Mesenchymal stem cell (in vitro differentiated cells and primary cell): Measurements from ENCODE around the gene C20orf202.

ENCODE experiments used
- DNase-seq: peaks from one replicate; pipeline ENCODE4 v3.0.0-alpha.2; 2013
- H2AFZ ChIP-seq: one replicate; pipeline ENCODE4 v1.6.1; 2013; ENCODE audit warnings: low read depth, mild to moderate bottlenecking, control low read depth, inconsistent platforms, low read length, moderate library complexity
- H2AK5ac ChIP-seq: 2 replicates; pipeline ENCODE4 v1.6.1; 2013; ENCODE audit warnings: low read length, moderate library complexity, mild to moderate bottlenecking, inconsistent platforms; ENCODE audit not compliant: severe bottlenecking
- H2BK120ac ChIP-seq: one replicate; pipeline ENCODE4 v1.6.1; 2013; ENCODE audit warnings: low read depth, mild to moderate bottlenecking, inconsistent platforms, low read length, moderate library complexity
- H2BK12ac ChIP-seq, 2 experiments: one replicate each; pipeline ENCODE4 v1.6.1; 2013; ENCODE audit warnings: inconsistent platforms in 2 of 2, low read length in 2 of 2, mild to moderate bottlenecking in 2 of 2, moderate library complexity in 2 of 2, control low read depth in 1 of 2
- H2BK15ac ChIP-seq: one replicate; pipeline ENCODE4 v1.6.1; 2013; ENCODE audit warnings: mild to moderate bottlenecking, low read depth, inconsistent platforms; ENCODE audit not compliant: poor library complexity, severe bottlenecking
- H2BK5ac ChIP-seq: 2 replicates; pipeline ENCODE4 v1.6.1; 2013; ENCODE audit warnings: low read depth, mild to moderate bottlenecking, low read length, control low read depth, inconsistent platforms; ENCODE audit not compliant: poor library complexity, severe bottlenecking
- H3K14ac ChIP-seq, 2 experiments: one replicate each; pipeline ENCODE4 v1.6.1; 2013; ENCODE audit warnings: inconsistent platforms in 2 of 2, low read length in 2 of 2, control low read depth in 1 of 2, mild to moderate bottlenecking in 1 of 2, moderate library complexity in 1 of 2
- H3K18ac ChIP-seq, 2 experiments: one replicate each; pipeline ENCODE4 v1.6.1; 2013; ENCODE audit warnings: inconsistent platforms in 2 of 2, low read length in 2 of 2, control low read depth in 1 of 2, low read depth in 1 of 2, mild to moderate bottlenecking in 1 of 2
- H3K23ac ChIP-seq, 2 experiments: one replicate each; pipeline ENCODE4 v1.6.1; 2013; ENCODE audit warnings: inconsistent platforms in 2 of 2, low read length in 2 of 2, mild to moderate bottlenecking in 2 of 2, moderate library complexity in 2 of 2, control low read depth in 1 of 2
- H3K27ac ChIP-seq: 2 replicates; pipeline ENCODE4 v1.5.1; 2013; ENCODE audit warnings: mild to moderate bottlenecking, moderate library complexity, low read length, control low read depth, inconsistent platforms; ENCODE audit not compliant: poor library complexity, severe bottlenecking
- H3K27me3 ChIP-seq, 2 experiments: 2 replicates each; pipeline versions ENCODE4 v1.6.1 to v1.7.0; 2013; ENCODE audit warnings: low read length in 2 of 2, mild to moderate bottlenecking in 2 of 2, moderate library complexity in 2 of 2, control low read depth in 1 of 2, inconsistent platforms in 1 of 2; ENCODE audit not compliant: control insufficient read depth in 1 of 2, insufficient read depth in 1 of 2
- H3K36me3 ChIP-seq, 2 experiments: 2 replicates each; pipeline versions ENCODE4 v1.6.1 to v1.7.0; 2013; ENCODE audit warnings: low read length in 2 of 2, control low read depth in 1 of 2, inconsistent platforms in 1 of 2, low read depth in 1 of 2, mild to moderate bottlenecking in 1 of 2; ENCODE audit not compliant: insufficient read depth in 2 of 2, control insufficient read depth in 1 of 2
- H3K4ac ChIP-seq, 2 experiments: one replicate each; pipeline ENCODE4 v1.6.1; 2013; ENCODE audit warnings: inconsistent platforms in 2 of 2, low read length in 2 of 2, mild to moderate bottlenecking in 2 of 2, moderate library complexity in 2 of 2, control low read depth in 1 of 2, low read depth in 1 of 2
- H3K4me1 ChIP-seq: 2 replicates; pipeline ENCODE4 v1.6.1; 2013; ENCODE audit warnings: low read depth, low read length, control low read depth; ENCODE audit not compliant: control insufficient read depth, insufficient read depth
- H3K4me2 ChIP-seq: 2 replicates; pipeline ENCODE4 v1.6.1; 2013; ENCODE audit warnings: low read length, mild to moderate bottlenecking, inconsistent platforms; ENCODE audit not compliant: poor library complexity, severe bottlenecking
- H3K4me3 ChIP-seq, 2 experiments: 2 replicates each; pipeline versions ENCODE4 v1.5.1 to v1.7.0; 2013; ENCODE audit warnings: low read length in 2 of 2, mild to moderate bottlenecking in 2 of 2, control low read depth in 1 of 2, low read depth in 1 of 2; ENCODE audit not compliant: insufficient read depth in 1 of 2
- H3K79me1 ChIP-seq: replicated peaks from 2 replicates; pipeline ENCODE4 v1.6.1; 2013; ENCODE audit warnings: mild to moderate bottlenecking, control low read depth, low read length, inconsistent platforms; ENCODE audit not compliant: poor library complexity, severe bottlenecking
- H3K9ac ChIP-seq: 2 replicates; pipeline ENCODE4 v1.7.0; 2013; ENCODE audit warnings: mild to moderate bottlenecking, low read length, moderate library complexity
- H3K9me3 ChIP-seq: 2 replicates; pipeline ENCODE4 v1.7.0; 2013; ENCODE audit warnings: mild to moderate bottlenecking, low read length; ENCODE audit not compliant: control insufficient read depth
- H4K8ac ChIP-seq: one replicate; pipeline ENCODE4 v1.6.1; 2013; ENCODE audit warnings: inconsistent platforms, mild to moderate bottlenecking, low read length, moderate library complexity
- H4K91ac ChIP-seq: one replicate; pipeline ENCODE4 v1.6.1; 2013; ENCODE audit warnings: mild to moderate bottlenecking, low read length, inconsistent platforms
- WGBS: methylation state at CpG from one replicate; pipeline ENCODE4 v1.1.7; 2013; ENCODE audit warnings: mixed read lengths; 5-methylcytosine and 5-hydroxymethylcytosine counted together

C20orf202 gene

GRCh38 chr20:1164871-1165270, 38.4 kb upstream of the C20orf202 start:
- Histone ChIP-seq H3K36me3 (peaks cover 57 to 93% of the 10 kb centered on the region in 2 experiments), H3K4me2 (no peak overlapping the region), H4K91ac (no peak overlapping the region), H2BK15ac (no peak overlapping the region), H3K9ac (no peak overlapping the region), H4K8ac (no peak overlapping the region), H3K23ac (no peak overlapping the region), H3K79me1 (peaks cover 19% of the 10 kb centered on the region), H2BK120ac (no peak overlapping the region), H3K4ac (no peak overlapping the region), H3K27me3 (no peaks in the 10 kb centered on the region), H3K27ac (no peak overlapping the region), H3K4me1 (no peaks in the 10 kb centered on the region), H3K9me3 (no peaks in the 10 kb centered on the region), H2BK5ac (no peak overlapping the region), H3K4me3 (no peak overlapping the region), H3K18ac (no peak overlapping the region), H2BK12ac (no peak overlapping the region), H2AK5ac (no peak overlapping the region), H3K14ac (no peak overlapping the region), H2AFZ (no peak overlapping the region)
- 98% methylated on average over 7 of the region's 7 CpGs for WGBS
- no peak for DNase-seq

GRCh38 chr20:1165521-1165920, 37.7 kb upstream of the C20orf202 start:
- no peak overlapping the region for H3K4me3 ChIP-seq
- no peak overlapping the region for H2BK12ac ChIP-seq
- no peak overlapping the region for H3K23ac ChIP-seq
- no peak overlapping the region for H4K91ac ChIP-seq
- no peak overlapping the region for H3K14ac ChIP-seq
- no peak overlapping the region for H3K27ac ChIP-seq
- no peak overlapping the region for H2AFZ ChIP-seq
- H3K4me2 ChIP-seq: no peak overlapping the region
- no peaks in the 10 kb centered on the region for H3K4me1 ChIP-seq
- no peak overlapping the region for H3K18ac ChIP-seq
- H3K27me3 ChIP-seq: no peaks in the 10 kb centered on the region
- DNase-seq: no peak
- H2BK15ac ChIP-seq: no peak overlapping the region
- H2BK5ac ChIP-seq: no peak overlapping the region
- no peak overlapping the region for H4K8ac ChIP-seq
- no peak overlapping the region for H2BK120ac ChIP-seq
- peaks cover 16% of the 10 kb centered on the region for H3K79me1 ChIP-seq
- H3K4ac ChIP-seq: no peak overlapping the region
- H2AK5ac ChIP-seq: no peak overlapping the region
- 100% methylated on average over 1 of the region's 1 CpG for whole genome bisulfite sequencing
- H3K36me3 ChIP-seq: peaks cover 55 to 93% of the 10 kb centered on the region in 2 experiments
- H3K9ac ChIP-seq: no peak overlapping the region
- no peaks in the 10 kb centered on the region for H3K9me3 ChIP-seq

GRCh38 chr20:1165941-1166340, 37.3 kb upstream of the C20orf202 start:
- H3K4me3 ChIP-seq: no peak overlapping the region
- DNase-seq: no peak
- H2BK12ac ChIP-seq: no peak overlapping the region
- H3K36me3 ChIP-seq: peaks cover 54 to 93% of the 10 kb centered on the region in 2 experiments
- no peak overlapping the region for H2AFZ ChIP-seq
- H3K23ac ChIP-seq: no peak overlapping the region
- H4K8ac ChIP-seq: no peak overlapping the region
- H3K9me3 ChIP-seq: no peaks in the 10 kb centered on the region
- no peak overlapping the region for H3K4ac ChIP-seq
- 94% methylated on average over 9 of the region's 9 CpGs for WGBS
- H3K4me2 ChIP-seq: no peak overlapping the region
- peaks cover 16% of the 10 kb centered on the region for H3K79me1 ChIP-seq
- no peak overlapping the region for H2AK5ac ChIP-seq
- H2BK120ac ChIP-seq: no peak overlapping the region
- no peak overlapping the region for H4K91ac ChIP-seq
- H3K18ac ChIP-seq: no peak overlapping the region
- H2BK5ac ChIP-seq: no peak overlapping the region
- no peak overlapping the region for H3K14ac ChIP-seq
- H3K27me3 ChIP-seq: no peaks in the 10 kb centered on the region
- no peak overlapping the region for H3K27ac ChIP-seq
- no peak overlapping the region for H2BK15ac ChIP-seq
- no peaks in the 10 kb centered on the region for H3K4me1 ChIP-seq
- no peak overlapping the region for H3K9ac ChIP-seq

GRCh38 chr20:1166948-1167720, 36.1 kb upstream of the C20orf202 start:
- no peak overlapping the region for H2BK15ac ChIP-seq
- no peak overlapping the region for H3K9ac ChIP-seq
- H2AFZ ChIP-seq: no peak overlapping the region
- no peaks in the 10 kb centered on the region for H3K4me1 ChIP-seq
- DNase-seq: no peak
- no peak overlapping the region for H3K14ac ChIP-seq
- no peaks in the 10 kb centered on the region for H3K27me3 ChIP-seq
- no peak overlapping the region for H3K4me2 ChIP-seq
- H2BK120ac ChIP-seq: no peak overlapping the region
- WGBS: 100% methylated on average over 1 of the region's 1 CpG
- no peak overlapping the region for H3K27ac ChIP-seq
- no peak overlapping the region for H4K91ac ChIP-seq
- no peak overlapping the region for H2BK12ac ChIP-seq
- no peak overlapping the region for H2AK5ac ChIP-seq
- no peak overlapping the region for H3K23ac ChIP-seq
- no peak overlapping the region for H3K4ac ChIP-seq
- no peak overlapping the region for H2BK5ac ChIP-seq
- H3K79me1 ChIP-seq: peaks cover 7% of the 10 kb centered on the region
- H3K9me3 ChIP-seq: no peaks in the 10 kb centered on the region
- H3K36me3 ChIP-seq: peaks cover 50 to 94% of the 10 kb centered on the region in 2 experiments
- H3K18ac ChIP-seq: no peak overlapping the region
- H3K4me3 ChIP-seq: no peak overlapping the region
- H4K8ac ChIP-seq: no peak overlapping the region
